GM18861 (cell line): ENCODE results near the gene EML2.
"Not testable (repeated sequence)": the region's sequence is repeated elsewhere in the genome, so short reads cannot be mapped to it uniquely, and the experiment has no call there.

Source experiments
- ATAC-seq: cut with Tn5 transposase; IDR thresholded peaks from one replicate; pipeline ENCODE4 v1.9.1; 2021; ENCODE audit not compliant: unreplicated experiment

EML2 gene

GRCh38 chr19:45621389-45621788 lies 17.8 kb downstream of the EML2 start:
- ATAC-seq = no peak

GRCh38 chr19:45616704-45617017 lies 22.5 kb downstream of the EML2 start:
- no peak for ATAC-seq

- ATAC-seq = no peak
These were observed 23.1 kb downstream of the EML2 start for GRCh38 chr19:45615795-45616703.

GRCh38 chr19:45615056-45615455 lies 24.1 kb downstream of the EML2 start:
- ATAC-seq = not testable (repeated sequence)

GRCh38 chr19:45613926-45614725 lies 25.1 kb downstream of the EML2 start:
- peak; percentile 56 for ATAC-seq

GRCh38 chr19:45608948-45609347 lies 30.2 kb downstream of the EML2 start:
- ATAC-seq = no peak

GRCh38 chr19:45607071-45608029 lies 31.8 kb downstream of the EML2 start:
- ATAC-seq = no peak

GRCh38 chr19:45601524-45602374 lies 37.4 kb downstream of the EML2 start, which contains the start of gene GPR4:
Gene GPR4, minus strand, starts transcription at chr19:45602212. Its CDS starts 10,346 bp downstream, at chr19:45591866.
- no peak for ATAC-seq

- ATAC-seq = no peak
These were observed 38.1 kb downstream of the EML2 start for GRCh38 chr19:45601115-45601514.

GRCh38 chr19:45600340-45600885 lies 38.8 kb downstream of the EML2 start:
- ATAC-seq = no peak

GRCh38 chr19:45599286-45599685 lies 39.9 kb downstream of the EML2 start:
- no peak for ATAC-seq

- ATAC-seq = no peak
These were observed 40.8 kb downstream of the EML2 start for GRCh38 chr19:45598267-45599001.

- ATAC-seq = no peak
These were observed 41.6 kb downstream of the EML2 start for GRCh38 chr19:45597425-45598111.

GRCh38 chr19:45595814-45596213 lies 43.4 kb downstream of the EML2 start:
- ATAC-seq = no peak

GRCh38 chr19:45593520-45593919 lies 45.7 kb downstream of the EML2 start:
- ATAC-seq = no peak

- ATAC-seq = no peak
These were observed 46.8 kb downstream of the EML2 start for GRCh38 chr19:45592366-45592765.

GRCh38 chr19:45591638-45592005 lies 47.6 kb downstream of the EML2 start:
- ATAC-seq = no peak

- ATAC-seq = no peak
These were observed 48.1 kb downstream of the EML2 start for GRCh38 chr19:45591004-45591637.
